Upper lobe of right lung (tissue), 1 donor: ENCODE measurements around the gene RMC1. TPM values are rescaled to one million over a fixed set of nuclear protein-coding genes. Genes with fewer than 3 reads are reported as not detected.

Source experiments
- ATAC-seq: fragments of 200-7000 bp; cut with Tn5 transposase; one replicate; pipeline ENCODE4 v1.9.1; 2020; ENCODE audit warnings: mild to moderate bottlenecking, moderate library complexity
- DNase-seq: peaks from one replicate; pipeline ENCODE4 v3.0.0-alpha.2; 2020
- H3K27ac ChIP-seq: fragments of 200-600 bp; one replicate; pipeline ENCODE4 v1.8.0; 2022
- H3K27me3 ChIP-seq: fragments of 200-600 bp; one replicate; pipeline ENCODE4 v1.8.0; 2022; ENCODE audit warnings: mild to moderate bottlenecking
- H3K36me3 ChIP-seq: fragments of 200-600 bp; one replicate; pipeline ENCODE4 v1.8.0; 2022
- H3K4me1 ChIP-seq: fragments of 200-600 bp; one replicate; pipeline ENCODE4 v1.8.0; 2022
- H3K4me3 ChIP-seq: fragments of 200-600 bp; one replicate; pipeline ENCODE4 v1.8.0; 2022; ENCODE audit warnings: mild to moderate bottlenecking
- H3K9me3 ChIP-seq: fragments of 200-600 bp; one replicate; pipeline ENCODE4 v1.8.0; 2022
- CTCF ChIP-seq: fragments of 200-600 bp; IDR thresholded peaks from one replicate; pipeline ENCODE4 v1.8.0; 2022; ENCODE audit warnings: antibody characterized with exemption
- intact Hi-C: fragments of 100-400 bp; cut with DNase I; formaldehyde crosslinking; loops from one replicate; pipeline ENCODE4 v1.11.0; 2022
- total RNA-seq: library from RNA; stranded (reverse); fragmentation: NEBNext Ultra II Directional; extraction: Animal tissue kit (Norgen Biotek cat#: 25700); gene quantifications from one replicate; pipeline ENCODE4 v1.2.1, GENCODE V29; 2021
- donor health status: DM: no; HTN: yes; CAD: no; lungs with severe emphysema.

RMC1 gene
- total RNA-seq, 1 donor from 2014 or later = 42.5 TPM

GRCh38 chr18:23515911-23516546 lies 12.7 kb downstream of the RMC1 start:
- Histone ChIP-seq H3K4me3 (no peak overlapping the region), H3K27me3 (no peaks in the 10 kb centered on the region), H3K9me3 (no peaks in the 10 kb centered on the region), H3K27ac (no peak overlapping the region), H3K4me1 (peaks cover 7% of the 10 kb centered on the region), H3K36me3 (peaks cover 86% of the 10 kb centered on the region)
- ATAC-seq (peak; percentile 98), DNase-seq (peak; percentile 75)
- peak; percentile 89 for TF ChIP-seq CTCF
- intact Hi-C loops = no loop called here

- DNase-seq (no peak), ATAC-seq (no peak)
- TF ChIP-seq CTCF = no peak
- Histone ChIP-seq H3K36me3 (peaks cover 97% of the 10 kb centered on the region), H3K27ac (no peak overlapping the region), H3K4me3 (no peak overlapping the region), H3K9me3 (no peaks in the 10 kb centered on the region), H3K4me1 (peaks cover 11% of the 10 kb centered on the region), H3K27me3 (no peaks in the 10 kb centered on the region)
- intact Hi-C loops = loop anchor here (5.0 kb wide), 1 partner anchor 63 kb away; no protein-coding TSS in a partner anchor
Measured at GRCh38 chr18:23519734-23520133, 16.4 kb downstream of the RMC1 start.

GRCh38 chr18:23521271-23521670 lies 18.0 kb downstream of the RMC1 start:
- no peaks in the 10 kb centered on the region for H3K27me3 ChIP-seq
- H3K36me3 ChIP-seq = peaks cover 99% of the 10 kb centered on the region
- H3K27ac ChIP-seq = peak overlapping the region; percentile 17

GRCh38 chr18:23521907-23522306 lies 18.6 kb downstream of the RMC1 start:
- Histone ChIP-seq H3K27me3 (no peaks in the 10 kb centered on the region), H3K9me3 (no peaks in the 10 kb centered on the region), H3K36me3 (peaks cover 99% of the 10 kb centered on the region), H3K4me3 (no peak overlapping the region), H3K4me1 (peaks cover 11% of the 10 kb centered on the region), H3K27ac (peak overlapping the region; percentile 17)
- intact Hi-C loops = loop anchor here (5.0 kb wide), 1 partner anchor 60 kb away; no protein-coding TSS in a partner anchor
- no peak for DNase-seq
- ATAC-seq = no peak
- TF ChIP-seq CTCF = no peak

More at GRCh38 chr18:23521271-23521670, 18.0 kb downstream of the RMC1 start:
- Histone ChIP-seq H3K4me1 (peaks cover 11% of the 10 kb centered on the region), H3K4me3 (no peak overlapping the region), H3K9me3 (no peaks in the 10 kb centered on the region)
- DNase-seq (no peak), ATAC-seq (no peak)
- no peak for TF ChIP-seq CTCF
- intact Hi-C loops = loop anchor here (5.0 kb wide), 1 partner anchor 61 kb away; no protein-coding TSS in a partner anchor

- no peak overlapping the region for H3K4me3 ChIP-seq
- H3K9me3 ChIP-seq = no peaks in the 10 kb centered on the region
- TF ChIP-seq CTCF = no peak
- peaks cover 11% of the 10 kb centered on the region for H3K4me1 ChIP-seq
- H3K27me3 ChIP-seq = no peaks in the 10 kb centered on the region
- intact Hi-C loops = loop anchor here (5.0 kb wide), 1 partner anchor 59 kb away; no protein-coding TSS in a partner anchor
- ATAC-seq (peak; percentile 67), DNase-seq (no peak)
- peaks cover 99% of the 10 kb centered on the region for H3K36me3 ChIP-seq
- peak overlapping the region; percentile 24 for H3K27ac ChIP-seq
Measured at GRCh38 chr18:23523429-23524212, 20.3 kb downstream of the RMC1 start.
